ENCODE data around the gene RANGAP1.

DNA sequence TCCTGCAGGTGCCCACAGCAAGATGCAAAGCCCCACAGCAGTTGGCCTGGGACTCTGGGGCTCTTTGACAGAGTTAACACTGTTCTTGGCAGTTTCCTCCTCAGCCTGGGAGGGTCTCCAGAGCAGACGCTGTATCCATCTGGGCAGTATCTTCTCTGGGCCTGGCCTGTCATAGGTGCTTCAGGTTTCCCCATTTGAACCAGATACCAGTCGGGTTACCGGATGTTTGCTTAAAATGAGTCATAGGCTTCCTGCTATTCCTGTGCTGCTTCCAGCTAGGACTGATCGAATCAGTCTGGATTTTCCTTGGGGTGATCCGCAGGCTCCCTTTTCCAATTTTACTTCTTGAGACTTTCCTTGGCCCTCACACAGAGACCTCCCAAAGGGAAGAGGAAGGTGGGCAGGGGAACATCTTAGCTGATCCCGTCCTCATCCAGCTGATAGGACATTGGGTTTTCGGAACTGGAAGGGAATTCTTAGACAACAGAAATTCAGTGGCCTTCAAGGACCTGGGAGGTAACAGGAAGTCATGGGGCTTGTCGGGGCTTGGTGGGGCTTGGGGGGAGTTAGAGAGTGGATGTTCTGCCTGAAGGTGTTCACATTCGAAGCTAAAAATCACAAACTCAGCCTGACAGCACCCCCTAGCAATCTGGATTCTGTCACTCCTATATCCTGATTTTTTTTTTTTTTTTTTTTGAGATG, 2.4 kb upstream of the RANGAP1 start:
- TF ChIP-seq POLR2A (IDR thresholded peaks at IDR 0.05; ENCODE audit: low read depth, low read length) (no peak), TAF1 (IDR thresholded peaks at IDR 0.05; ENCODE audit: borderline replicate concordance, low read depth, low read length) (no peak), POLR2AphosphoS5 (IDR thresholded peaks at IDR 0.05; ENCODE audit: low read depth, low read length) (no peak)

Measured in GM12892 (cell line).